GM23338 (cell line): Measurements from ENCODE around the gene NLGN1.

ENCODE experiments used
- CREB1 ChIP-seq: fragments of 250-450 bp; sonication (Bioruptor Pico); IDR thresholded peaks from 2 replicates; pipeline ENCODE4 v1.5.0; 2020; ENCODE audit warnings: low read depth, mild to moderate bottlenecking, moderate library complexity
- CTCF ChIP-seq, 2 experiments: fragments of 200-600 bp in 1 of 2; sonication (generic) in 1 of 2; conservative IDR thresholded peaks; 2 replicates each; pipeline versions ENCODE4 v1.5.1 to v1.6.1; 2016 to 2017; ENCODE audit warnings: antibody characterized with exemption in 2 of 2, low read depth in 2 of 2, mild to moderate bottlenecking in 2 of 2, moderate library complexity in 1 of 2
- EZH2 ChIP-seq: fragments of 200-600 bp; sonication (generic); IDR thresholded peaks from one replicate; pipeline ENCODE4 v1.8.0; 2017; ENCODE audit warnings: antibody characterized with exemption, mild to moderate bottlenecking, low read depth; ENCODE audit not compliant: unreplicated experiment
- JUNB ChIP-seq: IDR thresholded peaks from one replicate; pipeline ENCODE4 v1.6.1; 2016; ENCODE audit warnings: antibody characterized with exemption; ENCODE audit not compliant: unreplicated experiment
- POLR2AphosphoS5 ChIP-seq: IDR thresholded peaks from 2 replicates; pipeline ENCODE4 v1.6.1; 2016; ENCODE audit warnings: antibody characterized with exemption, low read depth
- TF ChIP-seq, protein P1 (sequence below): IDR thresholded peaks from one replicate; pipeline ENCODE4 v1.6.1; 2018; ENCODE audit warnings: antibody characterized with exemption; ENCODE audit not compliant: unreplicated experiment

GRCh38 chr3:173939331-173939730 is 541.8 kb downstream of the NLGN1 start:
- TF ChIP-seq CTCF (conservative IDR thresholded peaks at IDR 0.05; ENCODE audit: low read depth in 2 of 2) (no peak), JUNB (no peak), POLR2AphosphoS5 (no peak), EZH2 (no peak), CREB1 (no peak)
- TF ChIP-seq, protein P1, sequence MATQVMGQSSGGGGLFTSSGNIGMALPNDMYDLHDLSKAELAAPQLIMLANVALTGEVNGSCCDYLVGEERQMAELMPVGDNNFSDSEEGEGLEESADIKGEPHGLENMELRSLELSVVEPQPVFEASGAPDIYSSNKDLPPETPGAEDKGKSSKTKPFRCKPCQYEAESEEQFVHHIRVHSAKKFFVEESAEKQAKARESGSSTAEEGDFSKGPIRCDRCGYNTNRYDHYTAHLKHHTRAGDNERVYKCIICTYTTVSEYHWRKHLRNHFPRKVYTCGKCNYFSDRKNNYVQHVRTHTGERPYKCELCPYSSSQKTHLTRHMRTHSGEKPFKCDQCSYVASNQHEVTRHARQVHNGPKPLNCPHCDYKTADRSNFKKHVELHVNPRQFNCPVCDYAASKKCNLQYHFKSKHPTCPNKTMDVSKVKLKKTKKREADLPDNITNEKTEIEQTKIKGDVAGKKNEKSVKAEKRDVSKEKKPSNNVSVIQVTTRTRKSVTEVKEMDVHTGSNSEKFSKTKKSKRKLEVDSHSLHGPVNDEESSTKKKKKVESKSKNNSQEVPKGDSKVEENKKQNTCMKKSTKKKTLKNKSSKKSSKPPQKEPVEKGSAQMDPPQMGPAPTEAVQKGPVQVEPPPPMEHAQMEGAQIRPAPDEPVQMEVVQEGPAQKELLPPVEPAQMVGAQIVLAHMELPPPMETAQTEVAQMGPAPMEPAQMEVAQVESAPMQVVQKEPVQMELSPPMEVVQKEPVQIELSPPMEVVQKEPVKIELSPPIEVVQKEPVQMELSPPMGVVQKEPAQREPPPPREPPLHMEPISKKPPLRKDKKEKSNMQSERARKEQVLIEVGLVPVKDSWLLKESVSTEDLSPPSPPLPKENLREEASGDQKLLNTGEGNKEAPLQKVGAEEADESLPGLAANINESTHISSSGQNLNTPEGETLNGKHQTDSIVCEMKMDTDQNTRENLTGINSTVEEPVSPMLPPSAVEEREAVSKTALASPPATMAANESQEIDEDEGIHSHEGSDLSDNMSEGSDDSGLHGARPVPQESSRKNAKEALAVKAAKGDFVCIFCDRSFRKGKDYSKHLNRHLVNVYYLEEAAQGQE: no peak
